ENCODE data around the gene GUCA2A.

The GUCA2A gene

DNA sequence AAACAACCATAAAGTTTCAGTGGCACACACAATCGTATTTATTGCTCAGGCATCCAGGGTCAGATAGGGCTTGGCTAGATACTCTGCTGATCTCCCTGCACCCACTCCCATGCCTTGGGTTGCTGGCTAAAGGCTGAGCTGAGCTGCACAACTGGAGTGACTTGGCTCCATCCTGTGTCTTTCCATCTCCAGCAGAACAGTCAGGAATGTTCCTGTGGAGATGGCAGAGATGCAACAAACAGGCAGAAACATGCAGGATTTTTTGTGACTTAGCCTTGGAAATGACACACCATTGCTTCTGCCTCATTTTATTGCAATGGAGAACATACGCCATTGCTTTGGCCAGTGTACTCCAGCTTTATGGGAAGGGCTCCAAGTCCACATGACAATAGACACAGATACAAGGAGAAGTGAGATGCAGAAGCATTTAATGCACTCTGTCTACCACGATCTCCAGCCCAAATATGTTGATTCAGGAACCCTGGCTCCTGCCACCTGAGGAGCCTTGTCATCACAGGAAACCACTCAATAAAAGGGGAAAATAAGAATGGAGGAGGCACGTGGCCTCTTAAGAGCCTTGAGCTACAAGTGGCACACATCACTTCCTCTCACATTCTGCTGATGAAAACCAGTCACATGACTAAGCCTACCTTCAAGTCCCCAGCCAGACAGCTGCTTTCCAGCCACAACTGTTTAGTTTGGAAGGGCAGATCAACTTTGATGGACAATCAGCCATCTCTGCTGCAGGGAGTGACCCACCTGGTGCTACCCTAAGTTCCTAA is 21.5 kb downstream of the GUCA2A start:
- no peaks in the 10 kb centered on the region for H3K27me3 Mint-ChIP-seq
- CTCF ChIA-PET, result interaction anchor here (0.6 to 1.7 kb wide), 4 partner anchors 13 to 623 kb away, joined by 3 to 6 read pairs (median 4); no protein-coding TSS in a partner anchor
- DNase-seq, result no peak
- H3K36me3 Mint-ChIP-seq, result no peaks in the 10 kb centered on the region
- H3K4me3 Mint-ChIP-seq, result no peak overlapping the region
- H3K4me1 Mint-ChIP-seq, result peaks cover 6% of the 10 kb centered on the region
- H3K9me3 Mint-ChIP-seq, result no peaks in the 10 kb centered on the region
- no peak overlapping the region for H3K27ac Mint-ChIP-seq

DNA sequence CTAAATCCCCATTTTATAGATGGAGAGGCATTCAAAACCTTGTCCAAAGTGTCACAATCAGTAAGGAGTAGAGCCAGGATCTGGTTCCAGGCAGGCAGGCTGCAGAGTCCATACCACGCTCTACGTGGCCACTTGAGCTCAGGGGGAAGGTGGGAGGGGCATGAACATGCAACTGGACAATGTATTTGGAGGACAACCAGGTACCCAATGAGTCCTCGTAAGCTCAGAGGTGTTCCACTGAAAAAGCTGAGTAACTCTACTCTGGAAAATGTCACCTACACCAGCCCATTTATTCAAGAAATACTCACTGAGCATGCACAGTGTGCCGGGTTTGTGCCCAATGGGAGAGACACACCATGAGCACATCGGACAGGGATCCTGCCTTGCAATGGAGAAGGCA is 22.6 kb downstream of the GUCA2A start:
- DNase-seq, result no peak
- Mint-ChIP-seq H3K27me3 (peaks cover 8% of the 10 kb centered on the region), H3K36me3 (no peaks in the 10 kb centered on the region), H3K27ac (no peak overlapping the region), H3K4me3 (no peak overlapping the region), H3K4me1 (peaks cover 6% of the 10 kb centered on the region), H3K9me3 (no peaks in the 10 kb centered on the region)
- CTCF ChIA-PET, result interaction anchor here (1.3 to 1.7 kb wide), 3 partner anchors 14 to 568 kb away, joined by 3 to 6 read pairs (median 4); no protein-coding TSS in a partner anchor

DNA sequence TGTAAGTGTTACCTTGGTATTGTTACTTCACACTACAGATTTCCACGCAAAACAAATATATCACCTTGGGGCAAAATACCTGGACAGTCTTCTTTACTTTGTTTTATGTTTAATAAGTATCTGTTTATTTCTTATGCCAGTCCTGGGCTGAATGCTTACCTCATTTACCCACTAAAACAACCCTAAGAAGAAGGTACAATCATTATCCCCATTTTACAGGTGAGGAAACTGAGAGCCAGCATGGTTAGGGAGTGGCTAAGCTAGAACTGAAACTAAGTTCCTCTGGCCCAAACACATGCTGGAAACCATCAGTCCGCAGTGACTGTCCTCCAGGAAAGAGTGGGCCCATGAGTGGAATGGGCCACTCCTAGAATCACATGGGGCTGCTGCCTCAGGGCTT is 24.4 kb downstream of the GUCA2A start:
- H3K36me3 Mint-ChIP-seq, result no peaks in the 10 kb centered on the region
- CTCF ChIA-PET, result no interaction called here
- no peaks in the 10 kb centered on the region for H3K9me3 Mint-ChIP-seq
- H3K27me3 Mint-ChIP-seq, result peaks cover 17% of the 10 kb centered on the region
- H3K4me1 Mint-ChIP-seq, result peaks cover 6% of the 10 kb centered on the region
- H3K4me3 Mint-ChIP-seq, result no peak overlapping the region
- DNase-seq, result no peak
- H3K27ac Mint-ChIP-seq, result no peak overlapping the region

DNA sequence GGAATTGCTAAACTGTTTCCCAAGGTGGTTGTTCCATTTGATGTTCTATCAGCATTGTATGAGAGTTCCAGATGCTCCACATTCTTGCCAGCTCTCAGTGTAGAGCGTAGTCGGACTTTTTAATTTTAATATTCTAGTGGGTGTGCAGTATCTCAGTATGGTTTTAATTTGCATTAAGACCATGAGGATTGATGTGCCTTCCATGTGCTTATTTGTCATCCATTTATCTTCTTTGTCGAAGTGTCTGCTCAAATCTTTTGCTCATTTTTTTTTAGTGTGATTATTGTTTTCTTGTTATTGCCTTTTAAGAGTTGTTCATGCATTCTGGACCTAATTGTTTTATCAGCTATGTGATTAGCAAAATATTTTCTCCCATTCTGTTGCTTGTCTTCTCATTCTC is 25.1 kb downstream of the GUCA2A start:
- H3K4me3 Mint-ChIP-seq, result no peak overlapping the region
- CTCF ChIA-PET, result no interaction called here

GRCh38 chr1:42138586-42138985 is 26.0 kb downstream of the GUCA2A start:
- peaks cover 6% of the 10 kb centered on the region for H3K4me1 Mint-ChIP-seq
- no peak for DNase-seq
- CTCF ChIA-PET, result interaction anchor here (1.2 kb wide), 1 partner anchor 35 kb away, joined by 3 read pairs; no protein-coding TSS in a partner anchor

More for the DNA sequence above, 25.1 kb downstream of the GUCA2A start:
- H3K4me1 Mint-ChIP-seq, result peaks cover 6% of the 10 kb centered on the region
- no peak for DNase-seq
- no peaks in the 10 kb centered on the region for H3K9me3 Mint-ChIP-seq
- H3K27me3 Mint-ChIP-seq, result peaks cover 22% of the 10 kb centered on the region
- no peak overlapping the region for H3K27ac Mint-ChIP-seq
- no peaks in the 10 kb centered on the region for H3K36me3 Mint-ChIP-seq

GRCh38 chr1:42137766-42138165 is 26.8 kb downstream of the GUCA2A start:
- CTCF ChIA-PET, result interaction anchor here (0.7 to 1.2 kb wide), 2 partner anchors 36 to 383 kb away, joined by 3 read pairs; no protein-coding TSS in a partner anchor
- Mint-ChIP-seq H3K4me1 (no peaks in the 10 kb centered on the region), H3K27ac (no peak overlapping the region), H3K27me3 (peaks cover 24% of the 10 kb centered on the region), H3K9me3 (no peaks in the 10 kb centered on the region), H3K36me3 (no peaks in the 10 kb centered on the region), H3K4me3 (no peak overlapping the region)
- DNase-seq, result no peak

More at GRCh38 chr1:42138586-42138985, 26.0 kb downstream of the GUCA2A start:
- Mint-ChIP-seq H3K27me3 (peaks cover 24% of the 10 kb centered on the region), H3K27ac (no peak overlapping the region), H3K9me3 (no peaks in the 10 kb centered on the region), H3K36me3 (no peaks in the 10 kb centered on the region), H3K4me3 (no peak overlapping the region)

GRCh38 chr1:42136466-42136865 is 28.1 kb downstream of the GUCA2A start:
- CTCF ChIA-PET, result no interaction called here
- H3K27ac Mint-ChIP-seq, result no peak overlapping the region
- H3K27me3 Mint-ChIP-seq, result peaks cover 24% of the 10 kb centered on the region
- H3K36me3 Mint-ChIP-seq, result no peaks in the 10 kb centered on the region
- H3K4me3 Mint-ChIP-seq, result no peak overlapping the region
- no peaks in the 10 kb centered on the region for H3K9me3 Mint-ChIP-seq
- no peak for DNase-seq
- H3K4me1 Mint-ChIP-seq, result no peaks in the 10 kb centered on the region

- H3K4me1 Mint-ChIP-seq, result no peaks in the 10 kb centered on the region
- no peak overlapping the region for H3K4me3 Mint-ChIP-seq
- peaks cover 24% of the 10 kb centered on the region for H3K27me3 Mint-ChIP-seq
- no peaks in the 10 kb centered on the region for H3K36me3 Mint-ChIP-seq
- no peak overlapping the region for H3K27ac Mint-ChIP-seq
- DNase-seq, result no peak
- H3K9me3 Mint-ChIP-seq, result no peaks in the 10 kb centered on the region
- CTCF ChIA-PET, result no interaction called here
Measured at GRCh38 chr1:42135426-42135825, 29.1 kb downstream of the GUCA2A start.

GRCh38 chr1:42133809-42134526 is 30.6 kb downstream of the GUCA2A start:
- H3K36me3 Mint-ChIP-seq, result no peaks in the 10 kb centered on the region
- peaks cover 32% of the 10 kb centered on the region for H3K27me3 Mint-ChIP-seq
- no peaks in the 10 kb centered on the region for H3K9me3 Mint-ChIP-seq
- no peak for DNase-seq
- H3K4me1 Mint-ChIP-seq, result no peaks in the 10 kb centered on the region
- H3K4me3 Mint-ChIP-seq, result no peak overlapping the region
- CTCF ChIA-PET, result interaction anchor here (0.6 kb wide), 1 partner anchor 1244 kb away, joined by 3 read pairs; no protein-coding TSS in a partner anchor
- no peak overlapping the region for H3K27ac Mint-ChIP-seq

- DNase-seq, result no peak
- Mint-ChIP-seq H3K4me3 (no peak overlapping the region), H3K36me3 (no peaks in the 10 kb centered on the region), H3K4me1 (no peaks in the 10 kb centered on the region), H3K27me3 (peaks cover 37% of the 10 kb centered on the region), H3K9me3 (no peaks in the 10 kb centered on the region), H3K27ac (no peak overlapping the region)
- CTCF ChIA-PET, result interaction anchor here (0.6 kb wide), 1 partner anchor 1243 kb away, joined by 3 read pairs; no protein-coding TSS in a partner anchor
Measured at GRCh38 chr1:42133390-42133789, 31.2 kb downstream of the GUCA2A start.

GRCh38 chr1:42130061-42130660 is 34.4 kb downstream of the GUCA2A start:
- H3K9me3 Mint-ChIP-seq, result no peaks in the 10 kb centered on the region
- DNase-seq, result no peak
- CTCF ChIA-PET, result no interaction called here
- H3K36me3 Mint-ChIP-seq, result no peaks in the 10 kb centered on the region
- no peaks in the 10 kb centered on the region for H3K4me1 Mint-ChIP-seq
- no peak overlapping the region for H3K4me3 Mint-ChIP-seq
- no peak overlapping the region for H3K27ac Mint-ChIP-seq
- peaks cover 36% of the 10 kb centered on the region for H3K27me3 Mint-ChIP-seq

DNA sequence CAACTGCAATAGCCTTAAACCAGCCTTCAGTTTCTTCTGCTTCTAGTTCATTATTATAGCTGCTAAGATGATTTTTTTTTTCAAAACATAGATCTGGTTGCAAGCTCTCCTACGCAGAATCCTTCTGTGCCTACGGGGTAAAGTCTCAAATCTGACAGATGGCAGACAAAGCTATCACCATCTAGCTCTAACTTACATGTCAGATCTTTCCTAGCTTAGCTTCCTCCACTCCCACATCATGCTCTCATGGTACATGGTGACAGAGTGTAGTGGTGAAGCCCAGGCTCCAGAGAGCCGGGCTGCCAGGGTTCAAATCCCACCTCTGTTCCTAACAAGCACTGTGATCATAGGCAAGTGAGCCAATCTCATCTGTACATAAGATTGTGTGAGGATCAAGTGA is 35.6 kb downstream of the GUCA2A start:
- H3K9me3 Mint-ChIP-seq, result no peaks in the 10 kb centered on the region
- no peak overlapping the region for H3K27ac Mint-ChIP-seq
- H3K4me1 Mint-ChIP-seq, result no peaks in the 10 kb centered on the region
- no peaks in the 10 kb centered on the region for H3K36me3 Mint-ChIP-seq
- no peak overlapping the region for H3K4me3 Mint-ChIP-seq
- H3K27me3 Mint-ChIP-seq, result peaks cover 29% of the 10 kb centered on the region
- CTCF ChIA-PET, result no interaction called here
- DNase-seq, result no peak

DNA sequence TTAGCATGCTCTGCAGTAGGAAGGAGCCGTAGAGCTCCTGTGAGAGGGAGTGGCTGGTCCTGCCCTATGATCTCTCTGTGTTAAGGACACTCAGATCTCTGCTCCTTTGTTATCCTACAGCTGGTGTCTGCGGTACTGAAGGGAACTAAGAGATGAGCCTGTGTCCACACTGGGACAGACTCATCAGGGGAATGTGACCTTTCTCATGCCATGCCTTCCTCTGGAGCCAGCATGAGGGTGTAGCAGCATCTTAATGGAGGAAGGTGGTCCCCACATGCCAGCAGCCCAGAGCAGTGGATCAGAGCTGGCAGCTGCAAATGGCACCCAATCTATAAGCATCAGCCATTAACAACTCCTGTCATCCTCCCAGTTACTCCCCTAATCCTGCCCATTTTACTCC is 36.0 kb downstream of the GUCA2A start:
- no peaks in the 10 kb centered on the region for H3K4me1 Mint-ChIP-seq
- no peaks in the 10 kb centered on the region for H3K36me3 Mint-ChIP-seq
- CTCF ChIA-PET, result no interaction called here
- no peak for DNase-seq
- H3K4me3 Mint-ChIP-seq, result no peak overlapping the region
- no peaks in the 10 kb centered on the region for H3K9me3 Mint-ChIP-seq
- H3K27me3 Mint-ChIP-seq, result peaks cover 29% of the 10 kb centered on the region
- H3K27ac Mint-ChIP-seq, result no peak overlapping the region

- Mint-ChIP-seq H3K4me1 (no peaks in the 10 kb centered on the region), H3K4me3 (no peak overlapping the region), H3K27me3 (peaks cover 29% of the 10 kb centered on the region), H3K9me3 (no peaks in the 10 kb centered on the region), H3K36me3 (no peaks in the 10 kb centered on the region), H3K27ac (no peak overlapping the region)
- CTCF ChIA-PET, result no interaction called here
- DNase-seq, result no peak
Measured at GRCh38 chr1:42127767-42128166, 36.8 kb downstream of the GUCA2A start.
